HL-60 (cell line): ENCODE results near the gene BSN.

Experiments
- CTCF ChIP-seq: IDR thresholded peaks from one replicate; pipeline ENCODE4 v1.5.1; 2011; ENCODE audit warnings: low read length, control low read depth, inconsistent platforms; ENCODE audit not compliant: insufficient read depth
- GABPA ChIP-seq: IDR thresholded peaks from 2 replicates; pipeline ENCODE4 v1.6.1; 2012; ENCODE audit warnings: low read depth
- POLR2AphosphoS5 ChIP-seq: IDR thresholded peaks from 2 replicates; pipeline ENCODE4 v1.6.1; 2012; ENCODE audit warnings: low read depth
- REST ChIP-seq: IDR thresholded peaks from 2 replicates; pipeline ENCODE4 v1.6.1; 2012; ENCODE audit warnings: low read depth; ENCODE audit not compliant: insufficient replicate concordance
- SPI1 ChIP-seq: IDR thresholded peaks from 2 replicates; pipeline ENCODE4 v1.6.1; 2012; ENCODE audit warnings: low read depth, mild to moderate bottlenecking, borderline replicate concordance

DNA sequence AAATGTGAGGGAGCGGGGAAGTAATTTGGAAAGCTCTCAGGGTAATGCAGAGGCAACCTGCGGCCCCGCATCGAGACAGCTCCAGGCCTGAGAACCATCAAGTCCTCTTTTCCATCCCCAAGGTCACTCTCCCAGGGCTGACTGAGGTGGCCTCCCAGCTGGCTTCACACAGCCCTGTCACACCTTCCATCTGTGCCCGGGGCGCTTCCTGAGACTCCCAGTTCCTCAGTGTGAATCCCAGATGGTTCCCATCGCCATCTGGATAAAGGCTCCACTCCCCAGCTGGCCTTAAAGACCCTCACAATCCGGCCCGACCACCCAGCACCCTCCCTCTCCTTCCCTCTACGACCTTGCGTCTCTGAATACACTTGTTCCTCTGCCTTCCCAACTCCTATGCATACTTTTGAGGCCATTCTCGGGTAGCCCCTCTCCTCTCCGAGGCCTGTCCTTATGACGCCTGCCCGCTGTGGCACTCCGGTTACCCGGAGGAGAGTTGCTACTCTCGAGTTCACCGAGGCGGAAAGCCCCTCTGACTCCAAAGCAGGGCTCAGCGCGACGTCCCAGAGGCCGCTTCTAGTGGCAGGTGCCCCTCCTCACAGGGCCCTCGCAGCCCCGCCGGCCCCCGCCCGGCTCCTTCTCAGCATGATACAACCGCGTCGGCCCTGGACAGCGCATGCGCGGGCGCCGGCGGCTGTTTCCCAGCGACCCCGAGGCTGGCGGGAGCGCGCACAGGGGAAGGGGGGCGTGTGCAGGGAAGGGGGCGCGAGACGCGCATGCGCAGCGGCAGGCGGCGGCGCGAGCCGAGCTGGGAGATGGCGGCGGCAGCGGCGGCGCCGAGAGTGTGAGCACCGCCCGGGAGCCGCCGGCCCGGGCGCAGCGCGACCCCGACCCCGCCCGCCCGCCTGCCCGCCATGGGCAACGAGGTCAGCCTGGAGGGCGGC is at the start of gene BSN:
- TF ChIP-seq SPI1, result no peak
- TF ChIP-seq CTCF, result no peak
- TF ChIP-seq REST, result no peak
- TF ChIP-seq POLR2AphosphoS5, result no peak
- no peak for TF ChIP-seq GABPA
